Activated CD8-positive, alpha-beta T cell treated with anti-CD3 and anti-CD28 coated beads, Interleukin-2, amount 10 ng/mL, durations not matched to agents 7 days and 5 days (primary cell): ENCODE results near the gene FBXO28. TPM values are rescaled to one million over a fixed set of nuclear protein-coding genes. Genes with fewer than 3 reads are reported as not detected.

ENCODE experiments used
- ATAC-seq: fragments of 150-1000 bp; cut with Tn5 transposase; one replicate; pipeline ENCODE4 v1.10.0; 2021; ENCODE audit warnings: moderate library complexity
- CTCF ChIA-PET: fragments of 350-600 bp; sonication (Branson Sonifier 250); formaldehyde crosslinking; loops from one replicate; lab custom pipeline; 2021; ENCODE audit warnings: antibody characterized with exemption; lab: Charles Lee
- POLR2A ChIA-PET: fragments of 350-600 bp; sonication (Branson Sonifier 250); formaldehyde crosslinking; loops from one replicate; lab custom pipeline; 2021; ENCODE audit warnings: antibody characterized with exemption; lab: Charles Lee
- DNase-seq: peaks from one replicate; pipeline ENCODE4 v3.0.0-alpha.2; 2020
- H3K27ac Mint-ChIP-seq: one replicate; pipeline ENCODE4 v1.8.0; 2021; ENCODE audit warnings: mild to moderate bottlenecking, mixed read lengths
- H3K27me3 Mint-ChIP-seq: one replicate; pipeline ENCODE4 v1.8.0; 2021; ENCODE audit warnings: low read depth, mixed read lengths
- H3K36me3 Mint-ChIP-seq: one replicate; pipeline ENCODE4 v1.8.0; 2021; ENCODE audit warnings: low read depth, mixed read lengths
- H3K4me1 Mint-ChIP-seq: one replicate; pipeline ENCODE4 v1.8.0; 2021; ENCODE audit warnings: low read depth, mixed read lengths
- H3K4me3 Mint-ChIP-seq: one replicate; pipeline ENCODE4 v1.8.0; 2021; ENCODE audit warnings: mild to moderate bottlenecking, mixed read lengths
- H3K9me3 Mint-ChIP-seq: one replicate; pipeline ENCODE4 v1.8.0; 2022; ENCODE audit warnings: mixed read lengths; ENCODE audit not compliant: insufficient read depth
- total RNA-seq, 2 experiments: library from RNA; stranded (reverse); gene quantifications; one replicate each; pipeline ENCODE4 v1.2.3, GENCODE V29; 2021

Gene FBXO28
- total RNA-seq, 2 experiments from 2014 or later: 26.4 to 28.4 TPM

DNA sequence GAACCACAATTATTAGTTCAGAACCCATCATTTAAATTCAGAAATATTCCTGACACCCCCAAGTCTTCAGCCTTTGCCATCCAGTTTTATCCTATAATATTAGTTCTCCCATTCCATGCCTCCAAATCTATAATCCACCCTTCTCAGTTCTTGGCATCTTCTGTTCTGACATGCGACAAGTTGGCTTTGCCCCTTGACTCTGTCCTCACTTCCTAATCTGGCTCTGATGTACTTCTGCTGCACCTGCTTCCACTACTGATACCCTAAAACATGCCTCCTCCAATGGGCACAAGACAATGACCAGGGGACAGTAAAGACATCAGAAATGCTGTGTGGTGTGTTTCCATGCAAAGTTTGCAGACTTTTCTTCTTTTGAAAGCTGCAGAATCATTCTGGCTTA, 17.1 kb upstream of the FBXO28 start:
- Mint-ChIP-seq H3K4me1 (no peaks in the 10 kb centered on the region), H3K4me3 (no peak overlapping the region), H3K27ac (no peak overlapping the region), H3K36me3 (no peaks in the 10 kb centered on the region), H3K27me3 (peaks cover 23% of the 10 kb centered on the region), H3K9me3 (no peaks in the 10 kb centered on the region)
- ATAC-seq (no peak), DNase-seq (no peak)
- CTCF ChIA-PET: no interaction called here
- POLR2A ChIA-PET: no interaction called here

DNA sequence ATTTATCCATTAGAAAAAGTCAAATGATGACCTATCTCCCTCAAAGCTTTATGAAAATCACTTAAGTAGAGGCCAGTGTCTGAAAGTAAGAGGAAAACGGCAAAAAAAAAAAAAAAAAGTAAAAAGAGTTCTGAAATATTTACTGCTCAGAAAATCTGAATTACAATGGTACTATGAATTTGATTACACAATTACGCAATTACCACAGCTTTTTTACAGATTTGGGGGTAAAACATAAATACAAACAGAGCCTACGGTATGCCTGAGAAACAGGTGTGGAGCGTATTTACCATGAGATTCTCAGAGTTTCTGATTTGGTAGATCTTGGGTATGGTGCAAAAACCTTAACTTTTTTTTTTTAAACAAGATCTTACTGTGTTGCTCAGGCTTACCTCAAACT, 15.9 kb upstream of the FBXO28 start:
- H3K9me3 Mint-ChIP-seq: no peaks in the 10 kb centered on the region
- H3K4me1 Mint-ChIP-seq: no peaks in the 10 kb centered on the region
- CTCF ChIA-PET: no interaction called here
- ATAC-seq (no peak), DNase-seq (no peak)
- H3K27ac Mint-ChIP-seq: no peak overlapping the region
- H3K36me3 Mint-ChIP-seq: no peaks in the 10 kb centered on the region
- no peak overlapping the region for H3K4me3 Mint-ChIP-seq
- POLR2A ChIA-PET: no interaction called here
- peaks cover 24% of the 10 kb centered on the region for H3K27me3 Mint-ChIP-seq

DNA sequence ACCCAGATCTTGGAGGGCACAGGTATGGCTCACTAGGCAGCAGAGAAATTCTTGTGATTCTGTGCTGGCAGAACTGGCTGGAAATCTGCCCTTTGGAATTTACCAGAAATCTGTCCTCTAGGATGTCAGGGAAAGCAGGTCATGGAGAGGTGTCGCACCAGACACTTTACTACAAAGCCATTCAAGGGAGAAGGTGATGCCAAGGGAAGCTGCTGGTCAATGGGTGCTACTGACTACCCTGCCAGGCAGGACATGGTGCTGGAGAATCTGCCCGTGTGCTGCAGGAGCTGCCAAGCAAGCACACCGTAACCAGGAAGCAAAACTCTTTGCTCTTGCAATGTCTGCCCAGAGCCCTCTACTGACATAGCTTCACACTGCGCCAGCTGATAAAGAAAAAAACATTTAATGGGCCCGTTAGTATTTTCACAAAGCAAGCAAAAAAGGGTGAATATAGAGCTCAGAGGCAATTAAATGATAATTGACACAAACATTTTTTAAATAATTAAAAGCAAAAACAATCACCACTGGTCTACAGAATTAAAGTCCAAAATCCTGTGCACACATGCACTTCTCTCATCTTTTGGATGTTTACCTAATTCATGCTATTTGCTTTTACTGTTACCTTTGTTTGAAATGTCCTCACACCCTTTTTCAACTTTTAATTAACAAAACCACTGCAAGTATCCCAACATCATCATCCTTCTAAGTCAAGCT, 7.2 kb upstream of the FBXO28 start:
- H3K27me3 Mint-ChIP-seq: peaks cover 44% of the 10 kb centered on the region
- H3K9me3 Mint-ChIP-seq: no peaks in the 10 kb centered on the region
- ChIA-PET POLR2A (interaction anchor here (0.6 to 0.7 kb wide), 2 partner anchors 226 to 408 kb away, joined by 3 to 4 read pairs; no protein-coding TSS in a partner anchor), CTCF (interaction anchor here (0.8 to 2.2 kb wide), 16 partner anchors 9 to 408 kb away, joined by 3 to 17 read pairs (median 4); no protein-coding TSS in a partner anchor)
- no peak overlapping the region for H3K4me3 Mint-ChIP-seq
- ATAC-seq (peak; percentile 98), DNase-seq (peak; percentile 54)
- H3K27ac Mint-ChIP-seq: no peak overlapping the region
- H3K36me3 Mint-ChIP-seq: no peaks in the 10 kb centered on the region
- peaks cover 7% of the 10 kb centered on the region for H3K4me1 Mint-ChIP-seq

DNA sequence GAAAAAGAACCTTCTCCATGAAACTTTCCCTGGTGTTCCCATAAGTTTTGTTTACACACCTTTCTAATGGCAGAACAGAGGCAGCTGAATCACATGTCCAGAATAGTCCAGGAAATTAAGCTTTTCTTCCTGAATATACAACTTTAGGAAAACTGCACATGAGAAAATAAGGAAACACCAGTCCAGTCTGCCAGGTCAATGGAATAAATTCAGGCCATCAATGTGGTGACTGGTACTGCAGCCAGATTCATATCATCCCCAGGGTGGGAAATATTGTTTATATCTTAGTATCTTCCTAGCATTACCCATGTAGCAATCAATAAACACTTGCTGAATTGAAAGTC, 6.7 kb upstream of the FBXO28 start:
- Mint-ChIP-seq H3K36me3 (no peaks in the 10 kb centered on the region), H3K27me3 (peaks cover 44% of the 10 kb centered on the region), H3K4me3 (no peak overlapping the region), H3K4me1 (peaks cover 7% of the 10 kb centered on the region), H3K27ac (no peak overlapping the region), H3K9me3 (no peaks in the 10 kb centered on the region)
- DNase-seq (no peak), ATAC-seq (no peak)
- POLR2A ChIA-PET: no interaction called here
- CTCF ChIA-PET: interaction anchor here (0.8 to 2.2 kb wide), 15 partner anchors 9 to 409 kb away, joined by 3 to 17 read pairs (median 4); no protein-coding TSS in a partner anchor

DNA sequence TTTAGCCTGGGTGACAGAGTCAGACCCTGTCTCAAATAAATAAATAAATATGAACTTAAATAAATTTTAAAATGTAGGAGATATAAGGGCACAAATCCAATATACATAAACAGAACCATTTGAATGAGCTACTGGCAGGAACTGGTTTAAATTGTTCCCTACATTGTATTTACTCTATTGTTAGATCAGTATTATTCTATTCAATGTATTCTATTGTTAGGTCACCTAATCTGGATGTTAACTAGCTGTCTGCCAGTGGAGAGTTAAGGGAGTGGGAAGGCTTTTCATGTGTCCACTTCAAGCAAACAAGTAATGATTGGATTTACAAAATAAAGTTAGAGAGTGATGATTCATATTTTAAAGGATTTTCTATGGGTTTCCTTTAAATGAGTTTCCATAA, 4.9 kb upstream of the FBXO28 start:
- ChIA-PET CTCF (interaction anchor here (1.9 kb wide), 1 partner anchor 21 kb away, joined by 4 read pairs; no protein-coding TSS in a partner anchor), POLR2A (no interaction called here)
- Mint-ChIP-seq H3K9me3 (no peaks in the 10 kb centered on the region), H3K36me3 (no peaks in the 10 kb centered on the region), H3K27me3 (peaks cover 36% of the 10 kb centered on the region), H3K27ac (no peak overlapping the region), H3K4me3 (no peak overlapping the region), H3K4me1 (peaks cover 13% of the 10 kb centered on the region)
- ATAC-seq: no peak
- no peak for DNase-seq

DNA sequence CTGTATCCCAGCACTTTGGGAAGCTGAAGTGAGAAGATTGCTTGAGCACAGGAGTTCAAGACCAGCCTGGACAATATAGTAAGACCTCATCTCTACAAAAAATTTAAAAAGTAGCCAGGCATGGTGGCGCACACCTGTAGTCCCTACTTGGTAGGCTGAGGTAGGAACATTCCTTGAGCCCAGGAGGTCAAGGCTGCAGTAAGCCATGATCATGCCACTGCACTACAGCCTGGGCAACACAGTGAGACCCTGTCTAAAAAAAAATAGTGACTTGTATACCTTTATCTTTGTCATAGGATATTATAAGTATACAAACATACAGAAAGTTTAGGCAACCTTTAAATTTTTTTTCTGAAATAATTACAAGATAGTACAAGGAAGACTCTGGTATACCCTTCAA, 3.9 kb upstream of the FBXO28 start:
- ATAC-seq (no peak), DNase-seq (no peak)
- Mint-ChIP-seq H3K4me3 (no peak overlapping the region), H3K4me1 (peaks cover 17% of the 10 kb centered on the region), H3K9me3 (no peaks in the 10 kb centered on the region), H3K27ac (no peak overlapping the region), H3K27me3 (peaks cover 33% of the 10 kb centered on the region), H3K36me3 (no peaks in the 10 kb centered on the region)
- ChIA-PET POLR2A (no interaction called here), CTCF (interaction anchor here (0.9 kb wide), 1 partner anchor 224 kb away, joined by 3 read pairs; no protein-coding TSS in a partner anchor)

DNA sequence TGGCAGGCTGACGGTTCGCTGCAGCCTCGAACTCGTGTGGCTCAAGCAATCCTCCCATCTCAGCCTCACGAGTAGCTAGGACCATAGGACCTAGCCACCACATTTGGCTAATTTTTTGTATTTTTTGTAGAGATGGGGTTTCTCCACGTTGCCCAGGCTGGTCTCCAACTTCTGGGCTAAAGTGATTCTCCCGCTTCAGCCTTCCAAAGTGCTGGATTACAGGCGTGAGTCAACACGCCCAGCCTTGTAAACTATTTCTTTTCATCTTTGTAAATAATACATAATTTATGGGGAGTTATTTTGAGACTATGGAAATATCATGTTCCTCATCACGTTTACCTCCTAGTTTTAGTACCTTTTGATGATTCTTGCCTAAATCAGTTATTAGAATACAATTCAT, 906 bp upstream of the FBXO28 start:
- DNase-seq (no peak), ATAC-seq (no peak)
- CTCF ChIA-PET: no interaction called here
- POLR2A ChIA-PET: no interaction called here
- peaks cover 4% of the 10 kb centered on the region for H3K36me3 Mint-ChIP-seq
- no peak overlapping the region for H3K27ac Mint-ChIP-seq
- no peak overlapping the region for H3K4me3 Mint-ChIP-seq
- H3K27me3 Mint-ChIP-seq: peaks cover 21% of the 10 kb centered on the region
- H3K4me1 Mint-ChIP-seq: peaks cover 31% of the 10 kb centered on the region
- no peaks in the 10 kb centered on the region for H3K9me3 Mint-ChIP-seq

DNA sequence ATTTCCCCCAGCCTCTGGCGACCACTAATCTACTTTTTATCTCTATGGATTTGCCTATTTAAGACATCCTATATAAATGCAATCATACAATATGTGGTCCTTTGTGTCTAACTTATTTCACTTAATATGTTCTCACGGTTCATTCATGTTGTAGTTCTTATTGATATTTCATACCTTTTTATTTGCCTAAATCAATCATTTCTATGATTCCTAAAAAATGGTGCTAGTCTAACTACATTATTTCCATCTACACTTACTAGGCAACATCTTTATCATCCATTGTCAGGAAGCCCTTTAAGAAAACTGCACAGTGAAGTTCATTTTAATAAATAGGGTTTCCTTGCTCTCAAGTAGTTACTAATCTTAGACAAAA, 380 bp upstream of the FBXO28 start:
- CTCF ChIA-PET: no interaction called here
- DNase-seq (no peak), ATAC-seq (no peak)
- peak overlapping the region; percentile 85 for H3K4me3 Mint-ChIP-seq
- POLR2A ChIA-PET: interaction anchor here (1.0 to 1.2 kb wide), 2 partner anchors 69 to 319 kb away, joined by 3 to 5 read pairs; no protein-coding TSS in a partner anchor
- H3K4me1 Mint-ChIP-seq: peaks cover 31% of the 10 kb centered on the region
- H3K9me3 Mint-ChIP-seq: no peaks in the 10 kb centered on the region
- H3K36me3 Mint-ChIP-seq: peaks cover 7% of the 10 kb centered on the region
- peaks cover 18% of the 10 kb centered on the region for H3K27me3 Mint-ChIP-seq
- peak overlapping the region; percentile 94 for H3K27ac Mint-ChIP-seq

DNA sequence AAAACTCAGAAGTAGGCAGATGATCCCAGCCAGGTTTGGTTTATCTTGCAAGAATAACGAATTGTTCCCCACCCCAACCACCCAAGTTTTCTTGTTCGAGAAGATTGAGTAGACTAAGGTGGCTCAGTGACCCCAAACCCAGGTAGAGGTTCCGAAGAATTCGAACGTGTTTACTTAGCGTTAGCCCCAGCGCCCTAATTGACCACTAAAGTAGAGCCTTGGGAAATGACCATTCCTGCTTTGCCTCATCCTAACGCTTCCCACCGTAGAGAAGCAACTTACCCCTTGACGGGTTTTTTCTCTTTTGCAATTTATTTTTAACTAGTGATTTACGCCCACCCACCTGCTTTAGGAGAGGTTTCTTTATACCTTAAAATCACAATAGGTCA, 870 bp downstream of the FBXO28 start:
- Mint-ChIP-seq H3K27me3 (peaks cover 13% of the 10 kb centered on the region), H3K27ac (peak overlapping the region; percentile 94), H3K36me3 (peaks cover 14% of the 10 kb centered on the region), H3K4me3 (peak overlapping the region; percentile 85), H3K9me3 (no peaks in the 10 kb centered on the region), H3K4me1 (peaks cover 34% of the 10 kb centered on the region)
- ATAC-seq (peak; percentile 1), DNase-seq (no peak)
- ChIA-PET CTCF (interaction anchor here (0.7 to 4.5 kb wide), 9 partner anchors 8 to 342 kb away, joined by 3 to 51 read pairs (median 17); partner anchors contain the start of gene NVL), POLR2A (interaction anchor here (1.0 to 1.2 kb wide), 2 partner anchors 68 to 318 kb away, joined by 3 to 5 read pairs; no protein-coding TSS in a partner anchor)

DNA sequence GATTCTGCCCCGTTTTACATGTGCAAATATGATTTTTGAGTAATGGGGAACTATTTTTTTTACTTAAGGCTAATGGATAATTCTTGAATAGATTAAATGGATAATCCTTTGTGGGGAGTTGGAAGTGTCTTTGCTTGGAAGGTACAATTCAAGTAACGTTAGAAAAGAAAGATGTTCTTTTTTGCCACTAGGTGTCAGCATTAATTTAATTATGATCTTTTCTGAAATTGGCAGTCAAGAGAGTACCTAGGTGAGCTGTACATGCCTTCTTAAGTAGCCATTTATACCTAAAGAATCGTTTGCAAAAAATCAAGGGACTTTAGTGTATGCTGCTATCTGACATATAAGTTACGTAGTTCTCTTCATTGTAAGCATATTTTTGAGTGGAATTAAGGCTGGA, 2.2 kb downstream of the FBXO28 start:
- CTCF ChIA-PET: interaction anchor here (0.7 to 4.5 kb wide), 37 partner anchors 9 to 422 kb away, joined by 3 to 51 read pairs (median 4); partner anchors contain the start of genes DEGS1 and NVL
- H3K9me3 Mint-ChIP-seq: no peaks in the 10 kb centered on the region
- peaks cover 38% of the 10 kb centered on the region for H3K4me1 Mint-ChIP-seq
- peaks cover 8% of the 10 kb centered on the region for H3K27me3 Mint-ChIP-seq
- POLR2A ChIA-PET: interaction anchor here (0.6 to 1.0 kb wide), 3 partner anchors 67 to 218 kb away, joined by 3 read pairs; partner anchors contain the start of genes DEGS1 and NVL
- H3K4me3 Mint-ChIP-seq: peak overlapping the region; percentile 38
- peak; percentile 36 for ATAC-seq
- DNase-seq: no peak
- H3K27ac Mint-ChIP-seq: peak overlapping the region; percentile 34
- H3K36me3 Mint-ChIP-seq: peaks cover 19% of the 10 kb centered on the region

DNA sequence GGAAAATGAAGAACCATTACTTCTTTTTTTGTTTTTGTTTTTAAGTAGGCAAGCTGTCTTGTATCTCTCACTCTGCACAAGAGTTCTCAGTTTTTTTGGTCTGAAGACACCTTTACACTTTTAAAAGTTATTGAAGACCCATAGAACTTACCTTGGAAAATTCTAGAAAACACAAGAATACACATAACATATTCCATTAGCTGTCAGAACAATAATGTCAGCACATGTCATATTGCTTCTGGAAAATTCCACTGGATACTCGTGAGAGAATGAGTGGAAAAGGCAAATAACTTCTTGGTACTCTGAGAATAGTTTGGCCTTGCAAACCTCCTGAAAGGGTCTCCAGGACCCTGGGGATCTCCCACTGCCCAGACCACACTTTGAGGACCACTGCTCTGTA, 4.8 kb downstream of the FBXO28 start:
- H3K27ac Mint-ChIP-seq: no peak overlapping the region
- ATAC-seq: no peak
- H3K4me3 Mint-ChIP-seq: no peak overlapping the region
- peaks cover 25% of the 10 kb centered on the region for H3K36me3 Mint-ChIP-seq
- CTCF ChIA-PET: interaction anchor here (0.7 to 4.5 kb wide), 5 partner anchors 51 to 276 kb away, joined by 3 to 51 read pairs (median 5); partner anchors contain the start of gene NVL
- H3K27me3 Mint-ChIP-seq: no peaks in the 10 kb centered on the region
- H3K9me3 Mint-ChIP-seq: no peaks in the 10 kb centered on the region
- no peak for DNase-seq
- peaks cover 39% of the 10 kb centered on the region for H3K4me1 Mint-ChIP-seq
- POLR2A ChIA-PET: no interaction called here

DNA sequence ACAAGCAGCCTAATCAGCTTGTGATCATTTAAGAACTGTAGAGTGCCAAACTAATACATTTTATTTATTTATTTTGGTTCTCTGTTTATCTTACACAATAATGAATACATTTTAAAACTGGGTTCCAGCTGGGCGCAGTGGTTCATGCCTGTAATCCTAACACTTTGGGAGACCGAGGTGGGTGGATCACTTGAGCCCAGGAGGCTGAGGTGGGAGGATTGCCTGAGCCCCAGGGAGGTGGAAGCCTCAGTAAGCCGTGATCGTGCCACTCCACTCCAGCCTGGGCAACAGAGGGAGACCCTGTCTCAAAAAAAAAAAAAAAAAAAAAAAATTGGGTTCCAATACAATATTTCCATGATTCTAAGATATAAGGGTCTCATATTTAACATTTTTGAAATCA, 9.2 kb downstream of the FBXO28 start:
- H3K4me1 Mint-ChIP-seq: peaks cover 15% of the 10 kb centered on the region
- CTCF ChIA-PET: interaction anchor here (0.9 kb wide), 1 partner anchor 16 kb away, joined by 3 read pairs; no protein-coding TSS in a partner anchor

More for the DNA sequence above, 9.2 kb downstream of the FBXO28 start:
- Mint-ChIP-seq H3K9me3 (no peaks in the 10 kb centered on the region), H3K36me3 (peaks cover 29% of the 10 kb centered on the region), H3K27me3 (no peaks in the 10 kb centered on the region), H3K4me3 (no peak overlapping the region), H3K27ac (no peak overlapping the region)
- ATAC-seq (no peak), DNase-seq (no peak)
- POLR2A ChIA-PET: interaction anchor here (0.5 kb wide), 1 partner anchor 57 kb away, joined by 3 read pairs; no protein-coding TSS in a partner anchor
